GM21381 (cell line): ENCODE data around the gene PIAS4.

Experiments used
- ATAC-seq: cut with Tn5 transposase; IDR thresholded peaks from one replicate; pipeline ENCODE4 v1.9.1; 2021; ENCODE audit warnings: mild to moderate bottlenecking, moderate library complexity; ENCODE audit not compliant: unreplicated experiment

The PIAS4 gene

DNA sequence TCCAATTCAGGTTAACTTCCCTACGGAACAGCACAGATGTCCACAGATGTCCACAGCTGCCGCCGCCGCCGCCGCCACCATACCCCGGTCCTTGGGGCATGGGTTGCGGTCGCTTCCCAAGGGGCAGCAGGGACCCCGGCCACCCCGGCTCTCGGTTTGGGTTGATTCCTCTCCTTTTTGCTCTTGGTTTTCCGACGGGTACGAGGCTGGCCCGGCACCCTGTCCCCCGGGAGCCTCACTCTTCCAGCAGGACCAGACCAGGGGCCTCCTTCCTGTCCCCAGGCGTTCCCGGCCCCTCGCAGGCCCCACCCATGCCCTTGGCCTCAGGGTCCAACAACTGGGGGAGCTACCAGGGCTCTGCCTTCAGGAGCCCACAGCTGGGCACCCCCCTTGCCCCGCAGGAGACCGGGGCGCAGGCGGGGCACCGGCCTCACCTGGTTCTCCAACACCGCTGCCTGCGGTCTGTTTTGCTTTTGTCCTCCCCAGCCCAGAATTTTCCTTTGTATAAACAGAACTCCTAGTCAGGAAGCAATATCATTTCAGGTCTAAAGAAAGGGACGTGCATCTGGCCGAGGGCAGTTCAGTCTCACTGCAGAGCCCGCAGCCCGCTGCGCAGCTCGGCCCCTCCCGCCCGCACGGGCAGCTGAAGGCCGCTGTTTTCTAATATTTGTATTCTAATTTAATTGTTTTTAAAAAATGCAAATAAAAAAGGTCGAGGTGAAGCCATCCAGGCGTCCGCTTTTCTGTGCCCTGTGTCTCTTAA lies 31.3 kb downstream of the PIAS4 start:
- no peak for ATAC-seq

DNA sequence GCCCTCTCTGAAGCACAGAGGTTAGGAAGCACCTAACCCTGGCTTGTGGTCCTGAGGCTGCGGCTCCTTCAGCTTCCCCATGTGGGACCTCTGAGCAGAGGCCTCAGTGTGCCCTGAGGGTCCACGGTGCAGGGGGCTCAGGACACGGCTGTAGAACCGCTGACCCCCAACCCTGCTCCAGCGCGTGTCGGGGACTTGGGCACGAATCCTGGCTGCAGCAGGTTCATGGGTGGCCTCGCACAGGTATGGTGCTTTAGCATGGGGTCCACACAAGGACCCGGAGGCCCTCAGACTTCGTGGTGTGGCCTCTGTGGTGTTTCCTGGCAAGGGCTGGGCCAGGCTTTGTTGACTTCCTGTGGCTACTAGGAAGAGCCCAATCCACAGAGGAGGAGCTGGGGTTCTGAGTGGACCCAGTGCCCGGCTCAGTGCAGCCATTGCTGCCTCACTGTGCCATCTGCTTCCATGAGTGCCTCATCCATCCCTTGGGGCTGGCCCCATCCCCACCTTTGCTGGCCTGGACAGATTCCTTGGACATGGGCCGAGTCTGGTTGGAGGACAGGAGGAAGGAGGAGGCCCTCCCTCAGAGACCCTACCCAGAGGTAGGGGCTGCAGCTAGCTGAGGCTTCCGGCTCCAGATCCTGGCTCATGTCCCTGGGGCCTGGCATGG lies 34.7 kb downstream of the PIAS4 start:
- ATAC-seq, result no peak

GRCh38 chr19:4042731-4043082 lies 35.2 kb downstream of the PIAS4 start:
- ATAC-seq, result no peak

DNA sequence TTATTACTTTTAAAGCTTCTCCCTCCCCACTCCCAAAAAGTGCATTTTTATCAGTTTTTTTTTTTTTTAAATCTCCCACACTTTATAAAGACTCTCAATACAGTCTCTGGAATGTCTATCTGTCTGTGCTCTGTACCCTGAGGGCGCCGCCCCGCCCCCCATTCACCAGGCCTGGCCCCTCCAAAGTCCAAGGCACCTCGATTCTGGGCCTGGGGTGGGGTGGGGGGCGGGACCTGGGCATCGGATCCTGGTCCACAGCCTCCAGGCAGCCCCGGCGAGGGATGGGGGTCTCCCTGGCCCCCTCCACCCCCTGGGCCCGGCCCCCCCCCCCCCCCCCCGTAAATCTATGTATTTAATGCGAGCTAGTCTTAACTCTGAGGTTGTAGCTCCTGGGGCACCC lies 35.9 kb downstream of the PIAS4 start:
- no peak for ATAC-seq

DNA sequence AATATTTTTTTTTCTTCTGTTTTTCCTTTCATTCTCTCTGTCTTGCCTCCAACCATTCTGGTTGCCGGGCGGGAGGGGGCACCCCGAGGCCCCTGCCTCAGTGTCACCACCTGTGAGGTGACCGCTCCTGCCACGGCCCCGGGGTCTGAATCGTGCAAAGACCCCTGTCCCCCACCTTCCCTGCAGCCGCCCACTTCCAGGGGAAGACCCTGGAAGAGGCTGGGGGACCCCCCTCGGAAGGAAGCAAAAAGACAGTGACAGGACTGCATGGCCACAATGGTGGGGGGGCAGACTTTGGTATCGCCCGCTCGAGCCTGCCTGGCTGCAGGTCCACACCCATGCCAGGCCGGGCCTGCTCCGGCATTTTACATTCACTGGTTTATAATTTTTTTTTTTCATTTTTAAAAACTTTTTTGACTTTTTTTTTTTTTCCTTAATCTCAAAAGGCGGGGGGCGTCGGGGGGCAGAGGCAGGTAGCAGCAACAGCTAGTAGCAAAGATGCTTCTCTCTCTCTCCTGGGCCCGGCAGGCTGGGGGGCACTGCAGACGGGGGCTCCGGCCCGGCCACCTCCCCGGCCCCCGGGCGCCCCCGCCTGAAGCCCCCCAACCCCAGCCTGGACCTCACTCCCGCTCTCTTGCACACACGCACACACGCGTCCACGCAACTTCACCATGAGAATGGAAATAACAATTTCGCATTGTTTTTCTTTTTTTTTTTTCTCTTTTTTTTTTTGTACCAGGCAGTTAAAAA lies 36.6 kb downstream of the PIAS4 start:
- ATAC-seq, result no peak

- no peak for ATAC-seq
Observed at GRCh38 chr19:4044990-4045465, 37.5 kb downstream of the PIAS4 start.

GRCh38 chr19:4045597-4046361 lies 38.2 kb downstream of the PIAS4 start:
- ATAC-seq, result no peak

- no peak for ATAC-seq
Observed at GRCh38 chr19:4046362-4046691, 38.8 kb downstream of the PIAS4 start.

DNA sequence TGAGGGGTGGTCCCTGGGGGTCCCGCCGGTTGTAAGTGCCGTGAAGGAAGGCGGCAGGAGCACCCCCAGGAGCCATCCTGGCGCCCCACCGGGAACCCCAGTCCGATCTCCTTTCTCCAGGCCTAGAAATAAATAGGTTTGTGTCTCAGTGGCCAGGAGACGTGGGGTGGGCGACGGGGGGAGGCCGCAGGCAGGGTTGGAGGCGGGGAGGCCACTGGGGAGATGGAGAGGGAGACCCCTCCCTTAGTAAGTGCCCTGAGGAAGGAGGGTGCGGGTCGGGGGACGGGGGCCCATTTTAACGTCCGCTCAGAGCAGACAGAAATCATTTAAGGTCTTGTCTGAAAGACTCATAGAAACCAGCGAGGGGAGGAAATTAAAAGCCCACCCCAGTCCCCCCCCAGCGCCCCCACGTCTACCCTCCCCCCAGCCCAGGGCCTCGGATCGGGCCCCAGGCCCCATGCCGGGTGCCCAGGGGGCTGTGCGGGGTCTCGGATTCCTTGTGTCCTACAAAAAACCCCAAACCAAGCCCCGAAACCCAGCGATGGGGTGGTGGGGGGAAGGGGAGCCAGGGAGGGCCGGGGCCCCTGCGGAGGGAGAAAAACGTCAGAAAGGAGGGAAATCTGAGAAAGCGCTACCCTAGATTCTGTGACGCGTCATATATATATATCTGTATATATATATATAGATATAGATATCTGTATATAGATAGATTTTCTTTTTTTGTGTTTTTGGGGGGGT lies 39.6 kb downstream of the PIAS4 start:
- no peak for ATAC-seq

- ATAC-seq, result no peak
Observed at GRCh38 chr19:4049432-4049831, 41.9 kb downstream of the PIAS4 start.

DNA sequence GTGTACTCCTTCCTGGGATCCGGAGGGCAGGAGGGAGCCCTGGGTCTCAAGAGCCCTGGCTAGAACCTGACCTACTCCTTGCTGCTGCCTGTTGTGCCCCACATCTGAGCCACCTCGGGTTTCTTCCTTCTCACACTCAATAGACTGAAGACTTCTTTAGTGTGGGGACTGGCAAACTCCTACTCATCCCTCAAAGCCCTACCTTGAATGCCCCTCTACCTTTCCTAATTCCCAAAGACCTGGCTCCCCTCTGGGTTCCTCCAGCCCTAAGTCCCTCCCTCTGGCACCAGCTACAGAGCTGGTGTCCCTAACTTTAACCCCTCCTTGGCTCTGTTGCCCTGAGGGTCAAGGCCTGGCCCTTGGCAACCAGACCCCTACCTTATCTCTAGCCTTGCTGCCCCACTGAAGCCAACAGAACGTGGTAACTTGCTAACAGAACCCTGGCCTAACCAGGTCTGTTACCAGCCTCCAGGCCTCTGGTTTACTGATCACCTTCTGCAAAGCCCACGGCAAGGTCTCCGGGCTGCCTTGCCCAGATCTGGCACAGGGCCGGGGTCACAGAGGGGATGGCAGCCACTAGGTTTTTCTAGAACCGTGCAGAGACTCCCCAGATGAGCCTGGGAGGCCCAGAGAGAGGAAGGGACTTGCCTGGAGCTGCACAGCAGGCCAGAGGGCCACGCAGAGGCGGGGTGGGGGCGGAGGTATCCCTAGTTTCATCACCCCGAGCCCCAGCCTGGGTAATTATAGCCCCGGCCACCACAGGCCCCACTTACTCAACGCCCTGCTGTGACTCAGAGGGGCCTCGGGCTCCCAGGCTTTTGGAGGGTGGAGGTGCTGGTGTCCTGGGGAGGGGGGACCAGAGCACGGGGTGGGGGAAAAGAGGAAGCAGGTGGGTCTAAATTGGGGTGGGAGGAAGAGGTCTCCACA lies 43.9 kb downstream of the PIAS4 start:
- ATAC-seq, result no peak

DNA sequence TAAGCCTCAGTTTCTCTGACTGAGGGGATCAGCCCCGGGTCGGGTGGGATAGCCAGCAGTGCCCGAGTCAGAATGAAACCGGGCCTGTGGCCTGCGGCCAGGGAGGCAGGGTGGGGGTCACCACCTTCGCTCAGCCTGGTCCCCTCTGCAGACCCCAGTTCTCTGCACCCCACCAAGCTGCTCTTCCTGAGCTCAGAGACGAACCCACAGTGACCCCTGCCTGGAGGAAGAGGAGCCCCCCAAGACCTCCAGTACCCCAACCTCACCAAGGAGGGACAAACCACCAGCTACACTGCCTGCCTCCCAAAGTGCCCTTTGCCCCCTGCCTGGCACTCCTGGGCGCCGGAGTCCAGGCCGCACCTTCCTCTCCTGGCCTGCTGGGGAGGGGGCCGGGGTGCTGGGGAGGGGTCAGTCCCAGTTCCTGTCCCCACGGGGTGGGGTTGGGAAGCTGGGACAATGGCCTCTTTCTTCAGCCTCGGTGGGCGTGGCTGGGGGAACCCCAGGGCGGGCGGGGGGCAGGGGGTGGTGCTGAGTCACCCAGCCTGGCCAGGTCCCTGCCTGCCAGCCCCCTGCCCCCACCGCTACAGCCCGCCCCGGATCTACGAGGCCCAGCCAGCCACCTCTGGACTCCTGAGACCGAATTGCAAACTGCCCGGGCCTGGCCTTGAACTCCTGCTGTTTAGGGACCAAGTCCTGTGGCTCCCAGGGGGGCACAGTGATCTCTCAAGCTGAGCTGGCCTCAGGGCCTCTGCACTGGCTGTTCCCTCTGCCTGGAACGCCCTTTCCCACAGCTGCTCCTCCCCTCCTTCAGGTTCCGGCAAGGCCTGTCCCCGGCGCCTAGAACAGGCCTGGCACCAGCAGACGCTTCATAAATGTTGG lies 44.8 kb downstream of the PIAS4 start:
- no peak for ATAC-seq

DNA sequence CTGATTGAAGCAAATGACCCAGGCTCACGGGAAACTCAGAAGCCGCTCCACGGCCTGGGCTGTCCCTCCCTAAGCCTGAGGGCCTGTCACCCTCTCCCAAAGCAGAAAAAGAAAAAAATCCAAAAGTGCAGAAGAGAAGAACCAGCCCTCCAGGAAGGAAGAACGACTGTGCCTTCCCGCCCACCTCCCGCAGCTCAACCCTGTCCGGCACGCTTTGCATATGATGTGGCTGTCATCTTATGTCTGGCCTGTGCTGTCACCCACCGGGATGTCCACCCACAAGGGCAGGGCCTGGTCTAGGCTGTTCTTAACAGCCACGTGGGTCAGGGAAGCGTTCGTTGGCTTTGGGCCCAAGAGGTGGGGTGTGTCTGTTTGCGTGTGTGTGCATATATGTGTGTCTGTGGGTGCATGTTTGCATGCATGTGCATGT lies 45.5 kb downstream of the PIAS4 start:
- no peak for ATAC-seq

- no peak for ATAC-seq
Observed at GRCh38 chr19:4053423-4054324, 46.1 kb downstream of the PIAS4 start.

- no peak for ATAC-seq
Observed at GRCh38 chr19:4054441-4055208, 47.1 kb downstream of the PIAS4 start.

DNA sequence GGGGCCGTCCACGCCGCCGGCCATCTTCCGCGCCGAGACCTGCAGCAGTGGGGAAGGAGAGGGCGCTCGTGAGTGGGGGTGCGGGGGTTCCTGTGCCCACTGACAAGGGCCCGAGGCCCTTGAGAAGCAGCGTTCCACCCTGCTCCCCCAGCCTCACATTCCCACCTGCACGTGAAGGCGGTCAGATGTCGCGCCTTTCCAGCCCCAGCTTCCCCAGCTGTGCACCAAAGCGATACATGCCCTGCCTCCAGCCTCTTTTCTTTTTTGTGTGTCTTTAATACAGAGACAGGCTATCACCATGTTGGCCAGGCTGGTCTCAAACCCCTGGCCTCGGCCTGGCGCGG lies 47.6 kb downstream of the PIAS4 start:
- ATAC-seq, result no peak
